Measurements from ENCODE around the gene ZSCAN2.

ZSCAN2 gene

DNA sequence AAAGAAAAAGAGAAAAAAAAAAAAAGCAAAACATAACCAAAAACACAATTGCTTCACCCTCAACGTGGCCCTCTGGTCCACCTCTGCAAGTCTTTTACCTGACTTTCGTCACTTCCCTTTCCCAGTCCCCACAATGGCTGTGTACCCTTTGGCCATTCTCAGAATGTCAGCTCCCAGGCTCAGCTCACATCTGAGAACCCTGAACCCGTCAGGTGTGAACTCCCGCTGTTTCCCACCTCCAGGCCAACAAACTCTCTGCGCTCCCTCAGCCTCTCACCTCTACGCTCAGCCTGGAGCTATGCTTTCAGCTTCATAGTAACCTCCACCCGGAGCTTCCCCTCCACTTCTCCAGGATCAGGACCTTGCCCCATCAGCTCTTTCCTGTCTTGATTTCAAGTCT lies 23.6 kb downstream of the ZSCAN2 start:
- TF ChIP-seq, protein P1, sequence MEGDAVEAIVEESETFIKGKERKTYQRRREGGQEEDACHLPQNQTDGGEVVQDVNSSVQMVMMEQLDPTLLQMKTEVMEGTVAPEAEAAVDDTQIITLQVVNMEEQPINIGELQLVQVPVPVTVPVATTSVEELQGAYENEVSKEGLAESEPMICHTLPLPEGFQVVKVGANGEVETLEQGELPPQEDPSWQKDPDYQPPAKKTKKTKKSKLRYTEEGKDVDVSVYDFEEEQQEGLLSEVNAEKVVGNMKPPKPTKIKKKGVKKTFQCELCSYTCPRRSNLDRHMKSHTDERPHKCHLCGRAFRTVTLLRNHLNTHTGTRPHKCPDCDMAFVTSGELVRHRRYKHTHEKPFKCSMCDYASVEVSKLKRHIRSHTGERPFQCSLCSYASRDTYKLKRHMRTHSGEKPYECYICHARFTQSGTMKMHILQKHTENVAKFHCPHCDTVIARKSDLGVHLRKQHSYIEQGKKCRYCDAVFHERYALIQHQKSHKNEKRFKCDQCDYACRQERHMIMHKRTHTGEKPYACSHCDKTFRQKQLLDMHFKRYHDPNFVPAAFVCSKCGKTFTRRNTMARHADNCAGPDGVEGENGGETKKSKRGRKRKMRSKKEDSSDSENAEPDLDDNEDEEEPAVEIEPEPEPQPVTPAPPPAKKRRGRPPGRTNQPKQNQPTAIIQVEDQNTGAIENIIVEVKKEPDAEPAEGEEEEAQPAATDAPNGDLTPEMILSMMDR (IDR thresholded peaks at IDR 0.05): no peak

DNA sequence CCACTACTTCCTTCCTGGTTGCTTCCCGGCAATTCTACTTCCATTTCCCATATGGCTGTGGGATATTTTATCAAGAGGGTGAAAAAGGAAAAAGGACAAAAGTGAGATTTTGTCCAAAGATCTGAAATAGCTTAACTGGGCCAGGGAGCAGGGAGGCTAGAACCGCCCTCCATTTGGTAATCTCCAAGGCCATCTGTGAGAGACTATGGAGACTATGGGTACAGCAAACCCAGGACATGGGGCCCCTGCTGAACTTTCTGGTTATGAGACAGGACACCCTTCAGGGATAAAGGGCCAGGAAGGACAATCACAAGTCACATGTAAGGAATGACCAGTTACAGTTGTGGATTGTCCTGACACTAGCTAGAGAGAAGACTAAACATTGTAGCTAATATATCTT lies 24.3 kb downstream of the ZSCAN2 start:
- TF ChIP-seq, protein P1 (IDR thresholded peaks at IDR 0.05): no peak

DNA sequence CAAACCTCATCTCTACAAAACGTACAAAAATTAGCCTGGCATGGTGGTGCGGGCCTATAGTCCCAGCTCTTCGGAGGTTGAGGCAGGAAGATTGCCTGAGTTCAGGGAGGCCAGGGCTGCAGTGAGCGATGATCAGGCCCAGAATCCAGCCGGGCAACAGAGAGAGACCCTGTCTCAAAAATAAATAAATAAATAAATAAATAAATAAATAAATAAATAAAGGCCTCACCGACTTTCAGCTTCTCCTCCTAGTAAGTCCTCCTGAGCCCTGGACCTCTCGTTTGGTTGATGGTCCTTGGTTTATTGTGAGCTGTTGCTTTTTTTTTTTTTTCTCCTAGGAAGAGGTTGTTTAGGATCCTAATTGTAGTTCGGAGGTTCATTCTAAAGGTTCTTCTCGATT lies 28.2 kb downstream of the ZSCAN2 start:
- TF ChIP-seq, protein P1 (IDR thresholded peaks at IDR 0.05): no peak

DNA sequence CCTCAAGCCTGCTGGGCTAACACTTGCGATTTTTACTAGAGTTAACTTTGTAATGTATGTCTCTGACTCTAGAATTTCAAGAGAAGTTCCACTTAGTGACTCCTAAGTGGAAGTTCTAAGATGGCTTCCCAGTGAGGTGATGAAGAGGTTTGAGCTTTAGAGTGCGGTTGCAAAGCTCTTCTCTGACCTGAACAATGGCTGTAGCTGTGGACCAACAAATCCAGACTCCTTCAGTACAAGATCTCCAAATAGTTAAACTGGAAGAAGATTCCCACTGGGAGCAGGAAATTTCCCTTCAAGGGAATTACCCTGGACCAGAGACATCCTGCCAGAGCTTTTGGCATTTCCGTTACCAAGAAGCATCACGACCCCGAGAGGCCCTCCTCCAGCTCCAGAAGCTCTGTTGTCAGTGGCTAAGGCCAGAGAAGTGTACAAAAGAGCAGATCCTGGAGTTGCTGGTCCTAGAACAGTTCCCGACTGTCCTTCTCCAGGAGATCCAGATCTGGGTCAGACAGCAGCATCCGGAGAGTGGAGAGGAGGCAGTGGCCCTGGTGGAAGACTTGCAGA lies 31.0 kb downstream of the ZSCAN2 start:
- TF ChIP-seq, protein P1 (IDR thresholded peaks at IDR 0.05): no peak

DNA sequence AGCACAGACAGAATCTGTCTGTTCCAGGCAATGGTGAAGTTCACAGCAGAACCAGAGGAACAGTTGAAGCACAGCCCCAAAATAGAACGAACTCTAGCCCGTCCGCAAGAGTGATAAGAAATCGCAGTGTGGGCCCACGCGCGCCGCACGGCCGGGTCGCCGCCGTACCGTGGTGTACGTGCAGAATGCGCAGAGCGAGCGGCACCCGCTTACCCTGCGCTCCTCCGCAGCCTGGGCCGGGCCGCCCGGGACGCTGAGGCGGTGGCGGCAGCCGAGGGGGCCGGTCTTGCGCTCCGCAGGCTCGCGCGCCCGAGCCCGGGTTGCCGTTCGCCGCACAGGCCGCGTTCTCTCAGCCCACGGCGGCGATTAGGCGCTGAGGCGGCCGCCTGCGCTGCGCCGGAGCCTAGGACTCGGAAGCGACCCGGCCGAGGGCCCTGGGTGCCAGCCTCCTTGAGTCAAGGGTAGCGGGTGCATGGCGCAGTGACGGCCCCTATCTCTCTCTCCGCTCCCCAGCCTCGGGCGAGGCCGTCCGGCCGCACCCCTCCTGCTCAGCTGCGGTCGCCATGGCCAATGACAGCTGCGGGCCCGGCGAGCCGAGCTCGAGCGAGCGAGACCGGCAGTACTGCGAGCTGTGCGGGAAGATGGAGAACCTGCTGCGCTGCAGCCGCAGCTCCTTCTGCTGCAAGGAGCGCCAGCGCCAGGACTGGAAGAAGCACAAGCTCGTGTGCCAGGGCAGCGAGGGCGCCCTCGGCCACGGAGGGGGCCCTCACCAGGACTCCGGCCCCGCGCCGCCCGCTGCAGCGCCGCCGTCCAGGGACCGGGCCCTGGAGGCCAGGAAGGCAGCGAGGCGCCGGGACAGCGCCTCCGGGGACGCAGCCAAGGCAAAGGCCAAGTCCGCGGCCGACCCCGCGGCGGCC lies 32.8 kb downstream of the ZSCAN2 start:
- TF ChIP-seq, protein P1 (IDR thresholded peaks at IDR 0.05): 0 out of 2 replicates have a peak, but pooled peaks have one; percentile 10

DNA sequence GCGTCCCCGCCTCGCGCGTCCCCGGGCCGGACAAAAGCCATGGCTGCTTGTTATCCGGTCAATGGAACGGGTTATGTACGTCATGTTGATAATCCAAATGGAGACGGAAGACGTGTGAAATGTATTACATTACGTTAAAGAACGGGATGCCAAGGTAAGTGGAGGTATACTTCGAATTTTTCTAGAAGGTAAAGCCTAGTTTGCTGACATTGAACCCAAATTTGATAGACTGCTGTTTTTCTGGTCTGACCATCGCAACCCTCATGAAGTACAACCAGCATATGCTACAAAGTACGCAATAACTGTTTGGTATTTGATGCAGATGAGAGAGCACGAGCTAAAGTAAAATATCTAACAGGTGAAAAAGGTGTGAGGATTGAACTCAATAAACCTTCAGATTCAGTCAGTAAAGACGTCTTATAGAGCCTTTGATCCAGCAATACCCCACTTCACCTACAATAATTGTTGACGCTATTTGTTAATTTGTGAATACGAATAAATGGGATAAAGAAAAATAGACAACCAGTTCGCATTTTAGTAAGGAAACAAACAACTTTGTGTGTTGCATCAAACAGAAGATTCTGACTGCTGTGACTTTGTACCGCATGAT lies 33.5 kb downstream of the ZSCAN2 start:
- TF ChIP-seq, protein P1 (IDR thresholded peaks at IDR 0.05): no peak

DNA sequence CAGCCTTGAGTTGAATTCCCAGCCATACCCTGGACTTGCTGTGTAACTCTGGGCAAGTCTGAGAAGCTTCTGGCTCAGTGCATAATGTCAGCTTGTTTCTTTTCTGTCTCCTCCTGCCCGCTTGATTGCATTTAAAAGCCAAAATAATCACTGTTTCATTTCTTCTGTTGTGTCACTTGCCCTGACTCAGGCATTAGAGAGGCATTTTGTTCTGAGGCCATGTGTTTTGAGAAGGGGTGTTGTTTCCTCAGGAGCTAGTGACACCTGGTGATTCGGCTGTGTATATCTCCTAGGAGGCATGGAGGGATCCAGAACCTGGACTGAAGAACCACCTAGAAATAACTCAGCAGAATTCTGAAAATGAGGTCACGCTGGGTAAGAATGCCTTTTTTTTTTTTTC lies 37.3 kb downstream of the ZSCAN2 start:
- TF ChIP-seq, protein P1 (IDR thresholded peaks at IDR 0.05): peak; percentile 14; the same call in 1 of the 2 replicates

All from LNCAP (cell line).